HepG2 (cell line): Measurements from ENCODE around the gene IQCH. TPM values are rescaled to one million over a fixed set of nuclear protein-coding genes. Genes with fewer than 3 reads are reported as not detected.

Experiments used
- ATAC-seq: fragments of 200-7000 bp; cut with Tn5 transposase; 3 replicates; pipeline ENCODE4 v1.9.1; 2020; ENCODE audit warnings: mild to moderate bottlenecking, moderate library complexity
- BruUV-seq: library from RNA; stranded (reverse); fragments of 400-500 nt; replicated peaks from 2 replicates; lab custom pipeline; 2021; lab: Mats Ljungman, UMichigan
- CTCF ChIA-PET: fragments of 300-600 bp; formaldehyde crosslinking; extraction: SDS; loops from one replicate; lab custom pipeline; 2021; ENCODE audit warnings: low total read pairs, inconsistent platforms, low intra/inter-chr PET ratio; lab: Yijun Ruan, JAX
- POLR2A ChIA-PET: fragments of 350-600 bp; sonication (Branson Sonifier 250); formaldehyde crosslinking; loops from one replicate; lab custom pipeline; 2020; ENCODE audit warnings: antibody characterized with exemption, inconsistent platforms; lab: Yijun Ruan, JAX
- DNase-seq: peaks from one replicate; pipeline ENCODE4 v3.0.0-alpha.2; 2015; ENCODE audit warnings: low spot score
- FAIRE-seq: peaks from 3 replicates; lab custom pipeline; 2011; peaks lifted over from hg19 to GRCh38; lab: Jason Lieb, UNC
- H2AFZ ChIP-seq: one replicate; pipeline ENCODE4 v1.6.1; 2011; ENCODE audit warnings: low read length, inconsistent platforms
- H3K27ac ChIP-seq: fragments of 300-600 bp; 3 replicates; pipeline ENCODE4 v1.8.0; 2011; ENCODE audit warnings: mixed run types, mild to moderate bottlenecking, mixed read lengths, low read length, inconsistent platforms; ENCODE audit not compliant: insufficient read depth; ENCODE audit errors: extremely low read length
- H3K27me3 ChIP-seq, 2 experiments: fragments of 200-600 bp in 1 of 2; 2 replicates in 1 of 2; 3 replicates in 1 of 2; pipeline versions ENCODE4 v1.6.0 to v1.8.0; 2011; ENCODE audit warnings: low read length in 2 of 2, mild to moderate bottlenecking in 2 of 2, moderate library complexity in 2 of 2, inconsistent platforms in 1 of 2; ENCODE audit not compliant: insufficient read depth in 2 of 2, control insufficient read depth in 1 of 2
- H3K36me3 ChIP-seq, 2 experiments: fragments of 200-600 bp in 1 of 2; replicated peaks in 1 of 2; 2 replicates in 1 of 2; 3 replicates in 1 of 2; pipeline versions ENCODE4 v1.5.1 to v1.8.0; 2011; ENCODE audit warnings: low read length in 2 of 2, inconsistent platforms in 1 of 2; ENCODE audit not compliant: insufficient read depth in 2 of 2, control insufficient read depth in 1 of 2
- H3K4me1 ChIP-seq: 2 replicates; pipeline ENCODE4 v1.5.1; 2012; ENCODE audit warnings: low read length, inconsistent platforms; ENCODE audit not compliant: insufficient read depth
- H3K4me2 ChIP-seq: 2 replicates; pipeline ENCODE4 v1.6.0; 2011; ENCODE audit warnings: low read depth, low read length, inconsistent platforms
- H3K4me3 ChIP-seq, 3 experiments: fragments of 200-600 bp in 1 of 3; sonication (generic), shearing (Covaris generic) in 1 of 3; replicated peaks in 1 of 3; 2 replicates each; pipeline ENCODE4 v1.5.1; 2011 to 2016; ENCODE audit warnings: low read length in 3 of 3, inconsistent platforms in 2 of 3, low read depth in 2 of 3, mild to moderate bottlenecking in 2 of 3, control low read depth in 1 of 3, mixed read lengths in 1 of 3; ENCODE audit not compliant: insufficient read depth in 1 of 3
- H3K79me2 ChIP-seq: one replicate; pipeline ENCODE4 v1.6.1; 2011; ENCODE audit warnings: low read length, inconsistent platforms; ENCODE audit not compliant: insufficient read depth
- H3K9ac ChIP-seq: 2 replicates; pipeline ENCODE4 v1.6.0; 2011; ENCODE audit warnings: mild to moderate bottlenecking, low read depth, low read length, inconsistent platforms; ENCODE audit not compliant: insufficient read depth
- H3K9me3 ChIP-seq: 2 replicates; pipeline ENCODE4 v1.5.1; 2012; ENCODE audit warnings: mild to moderate bottlenecking, low read length
- H4K20me1 ChIP-seq: 2 replicates; pipeline ENCODE4 v1.6.0; 2011; ENCODE audit warnings: inconsistent platforms, mild to moderate bottlenecking, low read length, moderate library complexity; ENCODE audit not compliant: insufficient read depth
- ARID4A ChIP-seq: sonication (generic); formaldehyde crosslinking; IDR thresholded peaks from 2 replicates; pipeline ENCODE4 v1.5.0; 2020; ENCODE audit warnings: mild to moderate bottlenecking, missing genetic modification reagents, borderline replicate concordance
- ASH2L ChIP-seq: fragments of 300-600, 200-600 bp; sonication (generic); IDR thresholded peaks from 2 replicates; pipeline ENCODE4 v1.7.0; 2017; ENCODE audit warnings: low read depth, mild to moderate bottlenecking, moderate library complexity, mixed read lengths, low read length; ENCODE audit not compliant: insufficient read length
- CEBPB ChIP-seq: IDR thresholded peaks from 2 replicates; pipeline ENCODE4 v1.6.1; 2011; ENCODE audit warnings: low read depth, low read length, improper control_type of control experiment, borderline replicate concordance
- MAF1 ChIP-seq: sonication (generic); formaldehyde crosslinking; IDR thresholded peaks from 2 replicates; pipeline ENCODE4 v1.5.0; 2020; ENCODE audit warnings: missing genetic modification reagents, borderline replicate concordance
- PHF20 ChIP-seq: sonication (generic); formaldehyde crosslinking; IDR thresholded peaks from 2 replicates; pipeline ENCODE4 v1.5.0; 2020; ENCODE audit warnings: mild to moderate bottlenecking, missing genetic modification reagents
- SMYD3 ChIP-seq: sonication (generic); formaldehyde crosslinking; IDR thresholded peaks from 2 replicates; pipeline ENCODE4 v1.8.1; 2023; ENCODE audit warnings: mild to moderate bottlenecking, missing genetic modification reagents
- TBL1XR1 ChIP-seq: fragments of 150-350 bp; IDR thresholded peaks from 2 replicates; pipeline ENCODE4 v1.6.1; 2014; ENCODE audit warnings: borderline replicate concordance, low read length; ENCODE audit not compliant: partially characterized antibody
- TSC22D2 ChIP-seq: sonication (generic); formaldehyde crosslinking; IDR thresholded peaks from 2 replicates; pipeline ENCODE4 v1.5.1; 2020; ENCODE audit warnings: missing genetic modification reagents, mild to moderate bottlenecking, borderline replicate concordance
- ZBTB25 ChIP-seq: IDR thresholded peaks from 2 replicates; pipeline ENCODE4 v1.6.1; 2018; ENCODE audit warnings: missing genetic modification reagents
- ZNF563 ChIP-seq: sonication (generic); formaldehyde crosslinking; IDR thresholded peaks from 2 replicates; pipeline ENCODE4 v1.8.0; 2022; ENCODE audit warnings: mild to moderate bottlenecking, moderate library complexity, missing genetic modification reagents
- WGBS: methylation state at CpG from one replicate; pipeline ENCODE4 v1.1.6; 2017; ENCODE audit warnings: low lambda C conversion rate; 5-methylcytosine and 5-hydroxymethylcytosine counted together
- in situ Hi-C: cut with HindIII; loops from 2 replicates; pipeline ENCODE4 v1.10.0; 2017; ENCODE audit warnings: low pct_unique_long_range_greater_than_20kb; ENCODE audit not compliant: extremely low pct_ligation_motif_present
- intact Hi-C: fragments of 100-400 bp; cut with micrococcal nuclease; formaldehyde crosslinking; loops from one replicate; pipeline ENCODE4 v1.10.0; 2022; ENCODE audit not compliant: unreplicated experiment
- polyA plus RNA-seq, 8 experiments: library from polyadenylated mRNA; depleted of rRNA in 3 of 8; stranded (reverse) in 7 of 8; unstranded in 1 of 8; fragments of >200 nt; fragmentation: Illumina TruSeq in 4 of 8; extraction: Trizol in 4 of 8; gene quantifications; 2 replicates each; pipeline versions ENCODE4 v1.2.1 to v1.2.3, GENCODE V29; 2011 to 2016; ENCODE audit warnings: low read depth in 4 of 8, missing spikeins in 1 of 8, mixed read lengths in 1 of 8; ENCODE audit not compliant: insufficient read depth in 1 of 8
- total RNA-seq, 5 experiments: library from RNA; depleted of rRNA; stranded (reverse); fragments of >200 nt; fragmentation: Illumina TruSeq; extraction: Trizol; gene quantifications; 2 replicates each; pipeline ENCODE4 v1.2.3, GENCODE V29; 2016; ENCODE audit warnings: low read depth in 1 of 5
- TF ChIP-seq, protein P1 (sequence below): sonication (generic); formaldehyde crosslinking; IDR thresholded peaks from 2 replicates; pipeline ENCODE4 v1.5.0; 2020; ENCODE audit warnings: missing genetic modification reagents, mild to moderate bottlenecking, borderline replicate concordance

Gene IQCH
- total and polyA plus RNA-seq, 2 of the 13 experiments (the other 11 are each of a cell fraction or from before 2014, with no cell fraction given) = 0.16 to 0.55 TPM

- Histone ChIP-seq H3K9me3 (no peaks in the 10 kb centered on the region), H4K20me1 (no peaks in the 10 kb centered on the region), H3K9ac (no peak overlapping the region), H3K4me3 (no peak overlapping the region), H3K36me3 (no peaks in the 10 kb centered on the region), H3K79me2 (no peaks in the 10 kb centered on the region), H3K4me1 (no peaks in the 10 kb centered on the region), H2AFZ (no peak overlapping the region), H3K27ac (no peak overlapping the region), H3K27me3 (0 out of 5 replicates have a peak, but pooled peaks cover 0 to 5% of the 10 kb centered on the region in 2 experiments), H3K4me2 (no peak overlapping the region)
- ATAC-seq (no peak), FAIRE-seq (no peak), DNase-seq (no peak)
- ChIA-PET CTCF (no interaction called here), POLR2A (no interaction called here)
- TF ChIP-seq TBL1XR1 (no peak), TSC22D2 (CRISPR knock-in tag) (no peak), MAF1 (CRISPR knock-in tag) (no peak), CEBPB (peak; percentile 68; the same call in 1 of the 2 replicates), ZNF563 (CRISPR knock-in tag) (no peak)
- TF ChIP-seq, protein P1, sequence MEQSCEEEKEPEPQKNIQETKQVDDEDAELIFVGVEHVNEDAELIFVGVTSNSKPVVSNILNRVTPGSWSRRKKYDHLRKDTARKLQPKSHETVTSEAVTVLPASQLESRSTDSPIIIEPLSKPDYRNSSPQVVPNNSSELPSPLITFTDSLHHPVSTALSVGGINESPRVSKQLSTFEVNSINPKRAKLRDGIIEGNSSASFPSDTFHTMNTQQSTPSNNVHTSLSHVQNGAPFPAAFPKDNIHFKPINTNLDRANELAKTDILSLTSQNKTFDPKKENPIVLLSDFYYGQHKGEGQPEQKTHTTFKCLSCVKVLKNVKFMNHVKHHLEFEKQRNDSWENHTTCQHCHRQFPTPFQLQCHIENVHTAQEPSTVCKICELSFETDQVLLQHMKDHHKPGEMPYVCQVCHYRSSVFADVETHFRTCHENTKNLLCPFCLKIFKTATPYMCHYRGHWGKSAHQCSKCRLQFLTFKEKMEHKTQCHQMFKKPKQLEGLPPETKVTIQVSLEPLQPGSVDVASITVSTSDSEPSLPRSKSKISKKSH = no peak
- intact Hi-C loops = no loop called here
- WGBS = 0% methylated on average over 2 of the region's 2 CpGs
- in situ Hi-C loops = no loop called here
- no TSS peak for BruUV-seq
Observed at GRCh38 chr15:67335534-67336222, 81.1 kb downstream of the IQCH start.

DNA sequence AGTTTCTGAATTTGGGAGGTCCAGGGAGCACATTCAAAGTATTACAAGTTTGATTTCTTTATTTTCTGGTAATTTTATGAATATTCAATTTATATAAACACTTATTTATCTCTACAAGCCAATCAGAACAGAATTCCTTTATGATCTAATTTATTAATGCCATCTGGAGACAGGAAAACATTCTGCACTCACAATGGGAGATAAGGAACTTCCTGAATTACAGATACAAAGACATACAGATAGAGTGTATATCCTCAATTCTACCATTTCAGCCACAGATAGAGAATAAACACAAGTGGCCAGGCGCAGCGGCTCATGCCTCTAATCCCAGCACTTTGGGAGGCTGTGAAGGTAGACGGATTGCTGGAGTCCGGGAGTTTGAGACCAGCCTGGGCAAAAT is 86.0 kb downstream of the IQCH start:
- CTCF ChIA-PET = no interaction called here
- in situ Hi-C loops (no loop called here), intact Hi-C loops (no loop called here)
- TF ChIP-seq ZBTB25 (CRISPR knock-in tag) = no peak
- no peak for TF ChIP-seq ARID4A
- TF ChIP-seq SMYD3 = no peak
- no peak for TF ChIP-seq ASH2L
- no peak for TF ChIP-seq PHF20 (CRISPR knock-in tag)

More for the DNA sequence above, 86.0 kb downstream of the IQCH start:
- FAIRE-seq (no peak), ATAC-seq (no peak), DNase-seq (no peak)
- Histone ChIP-seq H3K4me2 (no peak overlapping the region), H3K4me3 (no peak overlapping the region), H3K27ac (no peak overlapping the region), H3K79me2 (no peaks in the 10 kb centered on the region), H3K4me1 (no peaks in the 10 kb centered on the region), H3K27me3 (no peaks in the 10 kb centered on the region), H2AFZ (no peak overlapping the region), H3K36me3 (no peaks in the 10 kb centered on the region), H3K9ac (no peak overlapping the region), H4K20me1 (no peaks in the 10 kb centered on the region), H3K9me3 (no peaks in the 10 kb centered on the region)
- 53% methylated on average over 4 of the region's 4 CpGs for WGBS
- BruUV-seq = no TSS peak
- POLR2A ChIA-PET = no interaction called here
